Esophagus muscularis mucosa (tissue), 4 donors: ENCODE results near the gene ARL2BP. TPM values are rescaled to one million over a fixed set of nuclear protein-coding genes. Genes with fewer than 3 reads are reported as not detected.
A peak's percentile ranks its signal among the peaks of the same experiment; 100 is the strongest.

Source experiments
- DNase-seq: peaks from one replicate; pipeline ENCODE4 v3.0.0-alpha.2; 2017; ENCODE audit errors: extremely low spot score
- H3K27ac ChIP-seq, 4 donors: fragments of 200-600 bp; sonication (generic); replicated peaks in 1 of 4; 1 replicate in 3 of 4; 2 replicates in 1 of 4; pipeline ENCODE4 v1.5.1; 2016 to 2019; ENCODE audit warnings: mild to moderate bottlenecking in 1 of 4
- H3K27me3 ChIP-seq, 4 donors: fragments of 200-600 bp; sonication (generic); one replicate each; pipeline versions ENCODE4 v1.5.1 to v1.6.0; 2016 to 2019
- H3K36me3 ChIP-seq, 4 donors: fragments of 200-600 bp; sonication (generic); one replicate each; pipeline ENCODE4 v1.5.1; 2016 to 2019
- H3K4me1 ChIP-seq, 4 donors: fragments of 200-600 bp; sonication (generic); one replicate each; pipeline ENCODE4 v1.5.1; 2016 to 2019
- H3K4me3 ChIP-seq, 4 donors: fragments of 200-600 bp; sonication (generic); 1 replicate in 2 of 4; 2 replicates in 2 of 4; pipeline ENCODE4 v1.5.1; 2016 to 2019; ENCODE audit warnings: mild to moderate bottlenecking in 4 of 4, moderate library complexity in 1 of 4
- H3K9me3 ChIP-seq, 4 donors: fragments of 200-600 bp; sonication (generic); 1 replicate in 3 of 4; 2 replicates in 1 of 4; pipeline ENCODE4 v1.5.1; 2016 to 2019
- EP300 ChIP-seq: sonication (generic); formaldehyde crosslinking; IDR thresholded peaks from one replicate; pipeline ENCODE4 v1.6.1; 2017; ENCODE audit warnings: antibody characterized with exemption
- POLR2A ChIP-seq: fragments of 450-650 bp; IDR thresholded peaks from one replicate; pipeline ENCODE4 v1.6.1; 2017; ENCODE audit warnings: antibody characterized with exemption, moderate library complexity, mild to moderate bottlenecking, low read depth
- POLR2AphosphoS5 ChIP-seq, 2 donors: sonication (generic); formaldehyde crosslinking; IDR thresholded peaks; one replicate each; pipeline ENCODE4 v1.6.1; 2017; ENCODE audit warnings: antibody characterized with exemption in 2 of 2
- WGBS: methylation state at CpG from one replicate; pipeline ENCODE4 v1.1.5; 2018; 5-methylcytosine and 5-hydroxymethylcytosine counted together
- intact Hi-C: fragments of 100-400 bp; cut with DNase I; formaldehyde crosslinking; loops from one replicate; pipeline ENCODE4 v1.15.1; 2023
- total RNA-seq, 4 donors: library from RNA; depleted of rRNA; stranded (reverse); fragments of >200 nt; gene quantifications; one replicate each; pipeline versions ENCODE4 v1.1.0 to v1.2.1, GENCODE V29; 2016
- TF ChIP-seq, protein P1 (sequence below), 3 experiments: fragments of 200-600 bp in 2 of 3; fragments of 450-650 bp in 1 of 3; sonication (generic) in 2 of 3; IDR thresholded peaks; one replicate each; pipeline ENCODE4 v1.5.1; 2017 to 2019; ENCODE audit warnings: antibody characterized with exemption in 3 of 3, mild to moderate bottlenecking in 2 of 3, moderate library complexity in 1 of 3

The ARL2BP gene
- total RNA-seq, 4 donors from 2014 or later = 58.1 to 77.4 (median 66.9) TPM

DNA sequence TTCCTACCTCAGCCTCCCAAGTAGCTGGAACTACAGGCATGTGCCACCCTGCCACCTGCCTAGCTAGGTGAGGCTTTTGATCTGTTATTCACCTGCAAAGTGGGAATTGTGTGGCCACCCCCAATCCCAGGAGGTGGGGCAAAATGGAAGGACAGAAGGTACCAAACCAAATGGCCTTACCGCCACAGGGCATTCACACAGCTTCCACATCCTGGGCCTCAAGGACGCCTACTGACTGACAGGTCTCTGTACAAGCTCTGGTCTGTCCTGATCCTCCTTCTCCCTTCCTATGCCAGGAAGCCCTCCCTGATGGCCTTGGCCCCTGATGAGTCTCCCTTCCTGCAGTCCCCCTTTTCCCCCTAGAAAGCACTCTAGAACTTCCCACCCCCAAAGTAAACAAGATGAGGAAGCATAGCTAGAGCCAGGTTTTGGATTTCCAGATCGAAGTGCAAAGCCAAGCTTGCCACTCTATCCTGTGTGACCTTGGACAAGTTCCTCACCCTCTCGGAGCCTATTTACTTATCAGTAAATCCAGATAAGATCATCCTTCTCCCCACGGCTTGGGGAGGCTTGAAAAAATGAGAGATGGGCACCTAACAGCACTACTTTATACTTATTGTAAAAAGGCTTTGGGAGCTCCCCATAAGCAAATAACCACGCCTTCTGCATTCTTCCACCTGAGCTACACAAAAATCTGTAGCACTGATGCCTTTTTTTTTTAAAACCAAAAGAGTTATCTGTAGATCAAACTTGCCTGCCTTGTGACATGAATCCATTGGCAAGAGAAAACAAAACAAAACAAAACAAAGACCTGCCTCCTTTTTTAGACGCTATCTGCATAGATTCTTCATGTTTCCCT, 35.0 kb downstream of the ARL2BP start:
- DNase-seq = no peak
- peaks cover 11 to 34% (median 21%) of the 10 kb centered on the region in 4 donors for H3K4me1 ChIP-seq
- WGBS = 63% methylated on average over 7 of the region's 7 CpGs
- H3K4me3 ChIP-seq = no peak overlapping the region
- H3K36me3 ChIP-seq = no peaks in the 10 kb centered on the region
- no peak for TF ChIP-seq POLR2AphosphoS5 (IDR thresholded peaks at IDR 0.05)
- TF ChIP-seq EP300 = no peak
- TF ChIP-seq, protein P1, sequence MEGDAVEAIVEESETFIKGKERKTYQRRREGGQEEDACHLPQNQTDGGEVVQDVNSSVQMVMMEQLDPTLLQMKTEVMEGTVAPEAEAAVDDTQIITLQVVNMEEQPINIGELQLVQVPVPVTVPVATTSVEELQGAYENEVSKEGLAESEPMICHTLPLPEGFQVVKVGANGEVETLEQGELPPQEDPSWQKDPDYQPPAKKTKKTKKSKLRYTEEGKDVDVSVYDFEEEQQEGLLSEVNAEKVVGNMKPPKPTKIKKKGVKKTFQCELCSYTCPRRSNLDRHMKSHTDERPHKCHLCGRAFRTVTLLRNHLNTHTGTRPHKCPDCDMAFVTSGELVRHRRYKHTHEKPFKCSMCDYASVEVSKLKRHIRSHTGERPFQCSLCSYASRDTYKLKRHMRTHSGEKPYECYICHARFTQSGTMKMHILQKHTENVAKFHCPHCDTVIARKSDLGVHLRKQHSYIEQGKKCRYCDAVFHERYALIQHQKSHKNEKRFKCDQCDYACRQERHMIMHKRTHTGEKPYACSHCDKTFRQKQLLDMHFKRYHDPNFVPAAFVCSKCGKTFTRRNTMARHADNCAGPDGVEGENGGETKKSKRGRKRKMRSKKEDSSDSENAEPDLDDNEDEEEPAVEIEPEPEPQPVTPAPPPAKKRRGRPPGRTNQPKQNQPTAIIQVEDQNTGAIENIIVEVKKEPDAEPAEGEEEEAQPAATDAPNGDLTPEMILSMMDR (IDR thresholded peaks at IDR 0.05) = no peak
- TF ChIP-seq POLR2A = no peak
- H3K9me3 ChIP-seq = no peaks in the 10 kb centered on the region
- H3K27me3 ChIP-seq = peaks cover 0 to 25% (median 9%) of the 10 kb centered on the region in 4 donors
- intact Hi-C loops = no loop called here
- no peak overlapping the region for H3K27ac ChIP-seq

- TF ChIP-seq POLR2A (no peak), EP300 (no peak), POLR2AphosphoS5 (IDR thresholded peaks at IDR 0.05) (no peak)
- TF ChIP-seq, protein P1 (IDR thresholded peaks at IDR 0.05) = no peak
- no peaks in the 10 kb centered on the region for H3K36me3 ChIP-seq
- intact Hi-C loops = no loop called here
- no peak overlapping the region for H3K4me3 ChIP-seq
- H3K27me3 ChIP-seq = peaks cover 0 to 30% (median 9%) of the 10 kb centered on the region in 4 donors
- H3K4me1 ChIP-seq = peaks cover 12 to 35% (median 19%) of the 10 kb centered on the region in 4 donors
- WGBS = 93% methylated on average over 3 of the region's 3 CpGs
- no peaks in the 10 kb centered on the region for H3K9me3 ChIP-seq
- DNase-seq = no peak
- no peak overlapping the region for H3K27ac ChIP-seq
Measured at GRCh38 chr16:57281791-57282190, 36.7 kb downstream of the ARL2BP start.

- H3K36me3 ChIP-seq = no peaks in the 10 kb centered on the region
- H3K27ac ChIP-seq = no peak overlapping the region
- 74% methylated on average over 8 of the region's 8 CpGs for WGBS
- peaks cover 0 to 30% (median 9%) of the 10 kb centered on the region in 4 donors for H3K27me3 ChIP-seq
- H3K9me3 ChIP-seq = no peaks in the 10 kb centered on the region
- intact Hi-C loops = no loop called here
- no peak for DNase-seq
- H3K4me1 ChIP-seq = peaks cover 12 to 27% (median 19%) of the 10 kb centered on the region in 4 donors
- H3K4me3 ChIP-seq = peak overlapping the region in 2 of 4 donors; percentile 67 to 70
- TF ChIP-seq EP300 (no peak), POLR2AphosphoS5 (IDR thresholded peaks at IDR 0.05) (no peak), POLR2A (no peak)
- TF ChIP-seq, protein P1 (IDR thresholded peaks at IDR 0.05) = no peak
Measured at GRCh38 chr16:57282510-57283213, 37.6 kb downstream of the ARL2BP start.

- Histone ChIP-seq H3K27ac (peak overlapping the region in 2 of 4 donors; percentile 6 to 39), H3K27me3 (peaks cover 0 to 30% (median 9%) of the 10 kb centered on the region in 4 donors), H3K4me1 (peaks cover 12 to 27% (median 19%) of the 10 kb centered on the region in 4 donors), H3K9me3 (no peaks in the 10 kb centered on the region), H3K36me3 (no peaks in the 10 kb centered on the region), H3K4me3 (peak overlapping the region; percentile 59 to 70 (median 66))
- 57% methylated on average over 22 of the region's 24 CpGs for WGBS
- intact Hi-C loops = no loop called here
- DNase-seq = no peak
- TF ChIP-seq EP300 (no peak), POLR2AphosphoS5 (IDR thresholded peaks at IDR 0.05) (no peak), POLR2A (no peak)
- TF ChIP-seq, protein P1 (IDR thresholded peaks at IDR 0.05) = no peak
Measured at GRCh38 chr16:57283214-57283958, 38.3 kb downstream of the ARL2BP start.
